Endothelial cell (in vitro differentiated cells): ENCODE results near the gene ZFYVE26. TPM values are rescaled to one million over a fixed set of nuclear protein-coding genes. Genes with fewer than 3 reads are reported as not detected.
A peak's percentile ranks its signal among the peaks of the same experiment; 100 is the strongest.
"Not testable (repeated sequence)": the region's sequence is repeated elsewhere in the genome, so short reads cannot be mapped to it uniquely, and the experiment has no call there.

Source experiments
- DNase-seq: peaks from one replicate; pipeline ENCODE4 v3.0.0; 2021; ENCODE audit warnings: low spot score
- H3K27ac Mint-ChIP-seq: one replicate; pipeline ENCODE4 v1.8.0; 2021; ENCODE audit warnings: mixed read lengths, inconsistent platforms; ENCODE audit not compliant: unreplicated experiment
- H3K27me3 Mint-ChIP-seq: one replicate; pipeline ENCODE4 v1.8.0; 2021; ENCODE audit warnings: mild to moderate bottlenecking, moderate library complexity, mixed read lengths, inconsistent platforms; ENCODE audit not compliant: unreplicated experiment
- H3K36me3 Mint-ChIP-seq: one replicate; pipeline ENCODE4 v1.8.0; 2021; ENCODE audit warnings: mild to moderate bottlenecking, low read depth, mixed read lengths, inconsistent platforms; ENCODE audit not compliant: unreplicated experiment
- H3K4me1 Mint-ChIP-seq: one replicate; pipeline ENCODE4 v1.8.0; 2021; ENCODE audit warnings: mild to moderate bottlenecking, mixed read lengths, inconsistent platforms; ENCODE audit not compliant: unreplicated experiment
- H3K4me3 Mint-ChIP-seq: one replicate; pipeline ENCODE4 v1.8.0; 2021; ENCODE audit warnings: mild to moderate bottlenecking, mixed read lengths, inconsistent platforms; ENCODE audit not compliant: unreplicated experiment
- H3K9me3 Mint-ChIP-seq: one replicate; pipeline ENCODE4 v1.8.0; 2021; ENCODE audit warnings: mixed read lengths, inconsistent platforms; ENCODE audit not compliant: unreplicated experiment
- total RNA-seq: library from RNA; stranded (reverse); fragmentation: NEBNext Ultra II Directional; extraction: Animal tissue kit (Norgen Biotek cat#: 25700); gene quantifications from one replicate; pipeline ENCODE4 v1.2.1, GENCODE V29; 2021; ENCODE audit not compliant: unreplicated experiment
- TF ChIP-seq, protein P1 (sequence below): fragments of 200-600 bp; sonication (generic); IDR thresholded peaks from one replicate; pipeline ENCODE4 v1.5.0; 2021; ENCODE audit warnings: antibody characterized with exemption; ENCODE audit not compliant: unreplicated experiment

Gene ZFYVE26
- total RNA-seq, 1 donor from 2014 or later = 28.9 TPM

GRCh38 chr14:67821121-67821520, 4.7 kb upstream of the ZFYVE26 start:
- Mint-ChIP-seq H3K4me1 (peaks cover 20% of the 10 kb centered on the region), H3K36me3 (no peaks in the 10 kb centered on the region), H3K4me3 (no peak overlapping the region), H3K27me3 (peaks cover 8% of the 10 kb centered on the region), H3K27ac (no peak overlapping the region), H3K9me3 (no peaks in the 10 kb centered on the region)
- no peak for DNase-seq
- TF ChIP-seq, protein P1, sequence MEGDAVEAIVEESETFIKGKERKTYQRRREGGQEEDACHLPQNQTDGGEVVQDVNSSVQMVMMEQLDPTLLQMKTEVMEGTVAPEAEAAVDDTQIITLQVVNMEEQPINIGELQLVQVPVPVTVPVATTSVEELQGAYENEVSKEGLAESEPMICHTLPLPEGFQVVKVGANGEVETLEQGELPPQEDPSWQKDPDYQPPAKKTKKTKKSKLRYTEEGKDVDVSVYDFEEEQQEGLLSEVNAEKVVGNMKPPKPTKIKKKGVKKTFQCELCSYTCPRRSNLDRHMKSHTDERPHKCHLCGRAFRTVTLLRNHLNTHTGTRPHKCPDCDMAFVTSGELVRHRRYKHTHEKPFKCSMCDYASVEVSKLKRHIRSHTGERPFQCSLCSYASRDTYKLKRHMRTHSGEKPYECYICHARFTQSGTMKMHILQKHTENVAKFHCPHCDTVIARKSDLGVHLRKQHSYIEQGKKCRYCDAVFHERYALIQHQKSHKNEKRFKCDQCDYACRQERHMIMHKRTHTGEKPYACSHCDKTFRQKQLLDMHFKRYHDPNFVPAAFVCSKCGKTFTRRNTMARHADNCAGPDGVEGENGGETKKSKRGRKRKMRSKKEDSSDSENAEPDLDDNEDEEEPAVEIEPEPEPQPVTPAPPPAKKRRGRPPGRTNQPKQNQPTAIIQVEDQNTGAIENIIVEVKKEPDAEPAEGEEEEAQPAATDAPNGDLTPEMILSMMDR = no peak

DNA sequence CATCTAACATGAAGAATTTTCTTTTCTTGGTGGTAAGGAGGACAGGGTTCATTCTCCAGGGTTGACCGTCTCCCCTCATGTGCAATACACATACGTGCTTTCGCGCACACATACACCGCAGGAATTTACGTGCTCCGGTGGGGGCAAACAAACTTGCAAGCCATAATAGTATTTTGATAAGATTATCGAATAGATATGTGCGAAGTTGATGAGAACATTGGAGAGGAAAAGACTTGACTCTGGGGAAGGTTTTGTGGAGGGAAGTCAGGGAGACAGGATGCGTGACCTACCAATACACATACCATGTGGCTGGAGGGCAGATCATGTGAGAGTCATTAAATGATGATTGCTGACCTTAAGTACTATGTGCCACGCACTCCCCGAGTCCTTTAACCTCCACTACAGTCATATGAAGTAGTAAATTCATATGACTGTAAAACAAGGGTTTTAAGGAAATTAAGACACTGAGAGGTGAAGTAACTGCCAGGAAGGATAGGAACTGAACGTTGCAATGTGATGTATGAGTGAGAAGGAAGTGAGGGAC, 4.1 kb upstream of the ZFYVE26 start:
- TF ChIP-seq, protein P1 = no peak
- no peak for DNase-seq
- peak overlapping the region; percentile 55 for H3K27ac Mint-ChIP-seq
- no peaks in the 10 kb centered on the region for H3K36me3 Mint-ChIP-seq
- no peaks in the 10 kb centered on the region for H3K9me3 Mint-ChIP-seq
- H3K4me1 Mint-ChIP-seq = peaks cover 20% of the 10 kb centered on the region
- H3K27me3 Mint-ChIP-seq = peaks cover 8% of the 10 kb centered on the region
- H3K4me3 Mint-ChIP-seq = peak overlapping the region; percentile 99

DNA sequence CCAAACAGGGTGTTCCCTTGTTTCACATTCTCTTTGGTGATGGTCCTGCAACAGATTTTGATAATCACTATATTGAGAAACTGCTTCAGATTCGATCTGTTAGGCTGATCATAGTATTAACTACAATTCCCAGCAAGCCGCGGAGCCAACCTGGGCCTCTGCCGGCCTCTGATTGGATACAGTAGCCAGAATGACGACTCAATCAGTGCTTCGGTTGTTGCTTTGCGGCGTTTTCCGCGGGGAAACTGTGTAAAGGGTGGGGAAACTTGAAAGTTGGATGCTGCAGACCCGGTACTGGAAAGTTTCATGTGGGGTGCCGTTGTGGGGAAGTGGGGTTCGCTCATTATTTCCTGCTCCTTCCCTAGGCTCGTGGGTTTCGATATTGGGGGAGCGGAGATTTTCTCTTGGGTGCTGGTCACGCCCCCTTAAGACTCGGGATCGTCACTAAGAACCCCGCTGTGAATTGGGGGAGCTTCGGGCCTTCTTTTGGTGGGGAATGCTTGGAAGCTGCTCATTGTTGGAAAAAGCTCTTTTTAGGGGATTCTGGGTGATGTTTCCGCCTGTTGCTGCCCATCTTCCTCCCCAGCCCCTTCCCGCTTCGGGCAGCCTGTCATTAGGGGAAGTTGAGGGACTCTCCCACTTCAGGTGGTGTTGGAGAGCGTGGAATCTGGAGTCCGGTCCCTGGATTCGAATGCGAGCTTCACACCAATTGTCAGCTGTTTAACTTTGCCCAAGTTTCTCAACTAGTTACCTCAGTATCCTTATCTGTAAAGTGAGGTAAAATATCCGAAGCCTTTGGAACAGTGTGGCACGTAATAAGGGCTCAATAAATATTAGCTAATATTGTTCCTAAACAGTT, 3.4 kb upstream of the ZFYVE26 start, which contains the start of gene RAD51B:
RAD51B (plus strand) TSS at position 217 of the 859 bp plus-strand sequence.
- Mint-ChIP-seq H3K9me3 (no peaks in the 10 kb centered on the region), H3K4me1 (peaks cover 24% of the 10 kb centered on the region), H3K27me3 (peaks cover 8% of the 10 kb centered on the region), H3K27ac (peak within 1 kb of the TSS; percentile 55), H3K4me3 (peak within 1 kb of the TSS; percentile 99), H3K36me3 (no peaks in the 10 kb centered on the region)
- TF ChIP-seq, protein P1 = no peak
- DNase-seq = peak; percentile 80

DNA sequence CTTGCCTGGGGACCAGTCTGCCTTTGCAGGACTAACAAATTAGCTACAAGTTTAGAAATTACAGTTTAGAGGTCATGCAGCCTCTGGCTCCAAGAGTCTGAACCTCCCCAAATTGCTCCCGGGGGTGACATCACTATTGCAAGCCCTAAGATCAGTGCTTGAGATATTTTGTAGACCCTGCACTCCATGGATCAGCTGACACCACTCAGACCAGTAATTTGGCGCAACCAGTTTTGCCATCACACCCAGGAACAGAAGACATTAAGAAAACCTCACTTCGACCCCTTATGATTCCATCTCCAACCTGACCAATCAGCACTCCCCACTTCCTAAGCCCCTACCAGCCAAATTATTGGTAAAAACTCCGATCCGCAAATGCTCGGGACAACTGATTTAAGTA, 2.1 kb upstream of the ZFYVE26 start:
- not testable (repeated sequence) for H3K4me3 Mint-ChIP-seq, H3K9me3 Mint-ChIP-seq, H3K27ac Mint-ChIP-seq, DNase-seq, H3K27me3 Mint-ChIP-seq, H3K36me3 Mint-ChIP-seq
- H3K4me1 Mint-ChIP-seq = peaks cover 26% of the 10 kb centered on the region

- no peak for DNase-seq
- peak overlapping the region; percentile 76 for H3K4me3 Mint-ChIP-seq
- H3K9me3 Mint-ChIP-seq = no peaks in the 10 kb centered on the region
- peaks cover 8% of the 10 kb centered on the region for H3K27me3 Mint-ChIP-seq
- peak overlapping the region; percentile 70 for H3K27ac Mint-ChIP-seq
- TF ChIP-seq, protein P1 = no peak
- H3K36me3 Mint-ChIP-seq = peaks cover 6% of the 10 kb centered on the region
- peaks cover 26% of the 10 kb centered on the region for H3K4me1 Mint-ChIP-seq
Observed at GRCh38 chr14:67817750-67818438, 1.5 kb upstream of the ZFYVE26 start.
